GF-D8 (cell line): ENCODE data around the gene NRXN2.
"Not testable (repeated sequence)": the region's sequence is repeated elsewhere in the genome, so short reads cannot be mapped to it uniquely, and the experiment has no call there.

Experiments used
- DNase-seq: peaks from one replicate; lab custom pipeline; 2025; lab: John Stamatoyannopoulos, UW

Gene NRXN2

GRCh38 chr11:64674774-64675173 is 48.2 kb downstream of the NRXN2 start:
- DNase-seq, result no peak

- DNase-seq, result no peak
These were observed 49.7 kb downstream of the NRXN2 start for GRCh38 chr11:64673279-64673678.

GRCh38 chr11:64672875-64673274 is 50.1 kb downstream of the NRXN2 start:
- DNase-seq, result no peak

- DNase-seq, result no peak
These were observed 52.0 kb downstream of the NRXN2 start for GRCh38 chr11:64670975-64671374.

- no peak for DNase-seq
These were observed 55.7 kb downstream of the NRXN2 start for GRCh38 chr11:64667154-64667745.

- DNase-seq, result no peak
These were observed 57.6 kb downstream of the NRXN2 start for GRCh38 chr11:64665411-64665821.

- DNase-seq, result not testable (repeated sequence)
These were observed 58.6 kb downstream of the NRXN2 start for GRCh38 chr11:64664236-64664870.

GRCh38 chr11:64663656-64664055 is 59.3 kb downstream of the NRXN2 start:
- no peak for DNase-seq

GRCh38 chr11:64661614-64662013 is 61.4 kb downstream of the NRXN2 start:
- DNase-seq, result no peak

- no peak for DNase-seq
These were observed 61.9 kb downstream of the NRXN2 start for GRCh38 chr11:64661146-64661545.

GRCh38 chr11:64660706-64661105 is 62.3 kb downstream of the NRXN2 start:
- DNase-seq, result no peak

- DNase-seq, result no peak
These were observed 62.8 kb downstream of the NRXN2 start for GRCh38 chr11:64660205-64660604.

- DNase-seq, result no peak
These were observed 63.4 kb downstream of the NRXN2 start for GRCh38 chr11:64659417-64660144.

- DNase-seq, result no peak
These were observed 64.7 kb downstream of the NRXN2 start for GRCh38 chr11:64658265-64658664.

- no peak for DNase-seq
These were observed 66.1 kb downstream of the NRXN2 start for GRCh38 chr11:64656862-64657261.

GRCh38 chr11:64655941-64656601 is 66.9 kb downstream of the NRXN2 start:
- DNase-seq, result no peak

GRCh38 chr11:64654958-64655541 is 67.9 kb downstream of the NRXN2 start:
- peak; percentile 59 for DNase-seq

- no peak for DNase-seq
These were observed 68.6 kb downstream of the NRXN2 start for GRCh38 chr11:64654439-64654838.

GRCh38 chr11:64653388-64653973 is 69.5 kb downstream of the NRXN2 start:
- no peak for DNase-seq

- DNase-seq, result peak; percentile 14
These were observed 70.2 kb downstream of the NRXN2 start for GRCh38 chr11:64652586-64653387.

GRCh38 chr11:64650923-64651523 is 72.0 kb downstream of the NRXN2 start:
- DNase-seq, result no peak
